ENCODE results near the gene SPAG17. TPM values are rescaled to one million over a fixed set of nuclear protein-coding genes. Genes with fewer than 3 reads are reported as not detected.

The SPAG17 gene
- total RNA-seq, 2 donors from 2014 or later = 2.2 TPM; not detected in 1

- H3K27me3 Mint-ChIP-seq = no peaks in the 10 kb centered on the region
Measured at GRCh38 chr1:118151312-118151937, 33.6 kb downstream of the SPAG17 start.

GRCh38 chr1:118149799-118150198 lies 35.2 kb downstream of the SPAG17 start:
- Mint-ChIP-seq H3K27ac (no peak overlapping the region), H3K27me3 (no peaks in the 10 kb centered on the region), H3K36me3 (no peaks in the 10 kb centered on the region), H3K4me3 (no peak overlapping the region), H3K4me1 (ENCODE audit: low read depth in 2 of 2) (no peaks in the 10 kb centered on the region), H3K9me3 (no peaks in the 10 kb centered on the region)
- ATAC-seq (no peak), DNase-seq (ENCODE audit: low spot score) (no peak)

More at GRCh38 chr1:118151312-118151937, 33.6 kb downstream of the SPAG17 start:
- H3K4me1 Mint-ChIP-seq (ENCODE audit: low read depth in 2 of 2) = no peaks in the 10 kb centered on the region
- H3K9me3 Mint-ChIP-seq = no peaks in the 10 kb centered on the region
- DNase-seq (ENCODE audit: low spot score) = no peak
- no peaks in the 10 kb centered on the region for H3K36me3 Mint-ChIP-seq
- no peak for ATAC-seq
- no peak overlapping the region for H3K27ac Mint-ChIP-seq
- H3K4me3 Mint-ChIP-seq = no peak overlapping the region

DNA sequence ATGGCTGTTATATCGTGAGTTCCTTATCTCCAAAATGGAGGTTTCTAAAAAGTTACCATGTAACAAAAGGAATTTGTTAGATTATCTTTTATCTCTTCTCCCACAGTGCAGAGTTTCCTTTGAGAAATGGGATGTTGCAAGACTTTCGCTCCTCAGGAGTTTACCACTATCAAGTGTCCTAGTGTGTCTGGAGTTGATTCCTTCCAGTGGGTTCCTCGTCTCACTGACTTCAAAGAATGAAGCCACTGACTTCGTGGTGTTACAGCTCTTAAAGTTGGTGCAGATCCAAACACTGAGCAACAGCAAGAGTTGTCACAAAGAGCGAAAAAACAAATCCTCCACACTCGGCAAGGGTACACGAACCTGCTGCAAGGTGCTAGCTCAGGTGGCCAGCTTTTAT lies 37.0 kb downstream of the SPAG17 start:
- no peaks in the 10 kb centered on the region for H3K4me1 Mint-ChIP-seq (ENCODE audit: low read depth in 2 of 2)
- no peaks in the 10 kb centered on the region for H3K36me3 Mint-ChIP-seq

GRCh38 chr1:118147522-118147921 lies 37.5 kb downstream of the SPAG17 start:
- H3K36me3 Mint-ChIP-seq = no peaks in the 10 kb centered on the region
- ATAC-seq = no peak
- H3K27ac Mint-ChIP-seq = no peak overlapping the region
- no peaks in the 10 kb centered on the region for H3K9me3 Mint-ChIP-seq
- no peaks in the 10 kb centered on the region for H3K4me1 Mint-ChIP-seq (ENCODE audit: low read depth in 2 of 2)
- no peak overlapping the region for H3K4me3 Mint-ChIP-seq
- no peaks in the 10 kb centered on the region for H3K27me3 Mint-ChIP-seq
- DNase-seq (ENCODE audit: low spot score) = no peak

More for the DNA sequence above, 37.0 kb downstream of the SPAG17 start:
- Mint-ChIP-seq H3K9me3 (no peaks in the 10 kb centered on the region), H3K27ac (no peak overlapping the region), H3K4me3 (no peak overlapping the region), H3K27me3 (no peaks in the 10 kb centered on the region)
- DNase-seq (ENCODE audit: low spot score) (no peak), ATAC-seq (no peak)

DNA sequence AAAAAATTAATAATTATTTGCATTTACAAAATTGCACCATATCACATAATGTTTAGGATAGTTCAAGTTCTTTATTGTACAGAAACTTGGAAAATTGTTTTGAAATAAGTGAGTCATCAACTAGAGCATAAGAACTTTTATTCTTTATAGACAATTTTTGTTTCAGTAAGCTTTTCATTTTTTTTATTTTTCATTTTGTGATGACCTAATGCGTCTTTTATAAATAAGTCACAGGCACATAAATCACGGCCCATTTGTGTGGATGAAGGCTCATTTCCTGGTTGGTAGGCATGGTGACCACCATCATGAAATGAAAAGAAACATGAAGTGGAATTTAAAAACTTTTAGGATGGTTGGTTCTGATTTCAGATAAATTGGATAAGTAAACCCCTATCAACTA lies 39.3 kb downstream of the SPAG17 start:
- Mint-ChIP-seq H3K27me3 (no peaks in the 10 kb centered on the region), H3K4me3 (no peak overlapping the region), H3K4me1 (ENCODE audit: low read depth in 2 of 2) (no peaks in the 10 kb centered on the region), H3K9me3 (peaks cover 4% of the 10 kb centered on the region), H3K27ac (no peak overlapping the region), H3K36me3 (no peaks in the 10 kb centered on the region)
- ATAC-seq (no peak), DNase-seq (ENCODE audit: low spot score) (no peak)

DNA sequence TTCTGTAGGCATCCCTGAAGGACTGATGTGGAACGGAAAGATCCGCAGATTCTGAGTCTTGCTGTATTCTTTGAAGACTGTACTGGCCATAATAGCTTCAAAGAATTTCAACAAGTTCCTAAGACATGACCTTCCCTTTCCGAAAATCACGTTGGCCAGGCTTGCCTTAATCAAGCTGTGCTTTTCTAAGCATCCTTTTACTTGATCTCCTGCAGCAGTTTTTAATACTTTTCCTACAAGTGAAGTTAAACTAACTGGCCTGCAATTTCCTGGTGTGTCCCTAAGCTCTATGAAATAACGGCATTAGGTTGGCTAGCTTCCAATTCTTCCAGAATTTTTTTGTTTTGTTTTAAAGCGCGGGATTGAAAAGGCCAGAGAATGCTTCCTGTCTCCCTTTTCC lies 40.3 kb downstream of the SPAG17 start:
- peaks cover 4% of the 10 kb centered on the region for H3K9me3 Mint-ChIP-seq
- DNase-seq (ENCODE audit: low spot score) (no peak), ATAC-seq (no peak)
- no peaks in the 10 kb centered on the region for H3K4me1 Mint-ChIP-seq (ENCODE audit: low read depth in 2 of 2)
- H3K27ac Mint-ChIP-seq = no peak overlapping the region
- no peak overlapping the region for H3K4me3 Mint-ChIP-seq
- H3K36me3 Mint-ChIP-seq = no peaks in the 10 kb centered on the region
- no peaks in the 10 kb centered on the region for H3K27me3 Mint-ChIP-seq

DNA sequence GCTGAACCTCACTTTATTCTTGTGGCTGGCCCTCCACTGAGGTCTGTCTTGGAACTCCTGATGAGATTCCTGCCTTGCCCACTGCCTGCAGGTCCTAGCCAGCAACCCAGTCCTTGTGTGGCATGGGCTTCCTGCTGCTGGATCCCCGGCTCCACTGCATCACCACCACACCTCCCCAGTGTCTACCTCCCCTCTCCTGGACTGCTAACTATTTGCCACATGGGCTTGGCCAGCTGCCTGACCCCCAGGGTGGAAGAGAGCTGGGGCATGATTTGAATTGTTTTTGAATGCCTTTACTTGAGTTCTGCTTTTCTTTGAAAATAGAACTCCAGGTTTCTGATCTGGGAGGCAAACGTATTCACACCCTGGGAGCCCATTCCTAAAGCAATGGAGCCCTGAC lies 41.2 kb downstream of the SPAG17 start:
- Mint-ChIP-seq H3K9me3 (peaks cover 4% of the 10 kb centered on the region), H3K27ac (no peak overlapping the region), H3K27me3 (no peaks in the 10 kb centered on the region), H3K4me3 (no peak overlapping the region), H3K36me3 (no peaks in the 10 kb centered on the region), H3K4me1 (ENCODE audit: low read depth in 2 of 2) (no peaks in the 10 kb centered on the region)
- peak; percentile 6 to 41 for ATAC-seq
- no peak for DNase-seq (ENCODE audit: low spot score)

GRCh38 chr1:118143121-118143520 lies 41.9 kb downstream of the SPAG17 start:
- ATAC-seq = no peak
- peaks cover 4% of the 10 kb centered on the region for H3K9me3 Mint-ChIP-seq
- H3K36me3 Mint-ChIP-seq = no peaks in the 10 kb centered on the region
- no peak for DNase-seq (ENCODE audit: low spot score)
- H3K27me3 Mint-ChIP-seq = no peaks in the 10 kb centered on the region
- H3K4me1 Mint-ChIP-seq (ENCODE audit: low read depth in 2 of 2) = no peaks in the 10 kb centered on the region
- no peak overlapping the region for H3K27ac Mint-ChIP-seq
- H3K4me3 Mint-ChIP-seq = no peak overlapping the region

GRCh38 chr1:118142546-118142945 lies 42.5 kb downstream of the SPAG17 start:
- Mint-ChIP-seq H3K36me3 (no peaks in the 10 kb centered on the region), H3K27me3 (no peaks in the 10 kb centered on the region), H3K4me1 (ENCODE audit: low read depth in 2 of 2) (no peaks in the 10 kb centered on the region), H3K9me3 (peaks cover 6% of the 10 kb centered on the region), H3K4me3 (no peak overlapping the region), H3K27ac (no peak overlapping the region)
- ATAC-seq (no peak), DNase-seq (ENCODE audit: low spot score) (no peak)

DNA sequence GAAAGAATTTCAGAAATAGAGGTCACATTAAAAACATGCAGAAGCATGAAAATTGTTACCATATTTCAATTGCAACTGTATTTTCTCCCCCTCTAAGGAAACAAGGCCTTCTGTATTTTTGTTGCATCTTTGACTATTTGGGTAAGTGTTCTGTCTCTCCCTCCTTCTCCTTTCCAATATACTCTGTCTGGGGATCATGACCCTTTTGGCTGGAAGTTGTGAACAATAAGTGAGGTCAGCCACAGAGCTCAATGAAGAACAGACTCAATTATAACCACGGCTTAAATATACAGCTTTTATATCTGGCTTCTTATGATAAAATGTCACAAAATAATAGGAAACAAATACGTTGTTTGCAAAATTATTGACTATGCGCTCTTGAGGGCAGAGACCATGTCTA lies 47.1 kb downstream of the SPAG17 start:
- no peak for DNase-seq (ENCODE audit: low spot score)
- no peak overlapping the region for H3K27ac Mint-ChIP-seq
- H3K4me3 Mint-ChIP-seq = no peak overlapping the region
- no peaks in the 10 kb centered on the region for H3K4me1 Mint-ChIP-seq (ENCODE audit: low read depth in 2 of 2)
- peaks cover 0 to 7% of the 10 kb centered on the region in 2 donors for H3K27me3 Mint-ChIP-seq
- no peak for ATAC-seq
- peaks cover 9% of the 10 kb centered on the region for H3K9me3 Mint-ChIP-seq
- no peaks in the 10 kb centered on the region for H3K36me3 Mint-ChIP-seq

- no peak overlapping the region for H3K27ac Mint-ChIP-seq
- ATAC-seq = no peak
- no peaks in the 10 kb centered on the region for H3K4me1 Mint-ChIP-seq (ENCODE audit: low read depth in 2 of 2)
- peaks cover 5 to 7% of the 10 kb centered on the region in 2 donors for H3K27me3 Mint-ChIP-seq
- no peak overlapping the region for H3K4me3 Mint-ChIP-seq
- no peak for DNase-seq (ENCODE audit: low spot score)
- no peaks in the 10 kb centered on the region for H3K36me3 Mint-ChIP-seq
- H3K9me3 Mint-ChIP-seq = peaks cover 9% of the 10 kb centered on the region
Measured at GRCh38 chr1:118136187-118136941, 48.7 kb downstream of the SPAG17 start.

GRCh38 chr1:118132000-118132399 lies 53.0 kb downstream of the SPAG17 start:
- Mint-ChIP-seq H3K27me3 (peaks cover 7 to 16% of the 10 kb centered on the region in 2 donors), H3K4me3 (no peak overlapping the region), H3K36me3 (no peaks in the 10 kb centered on the region), H3K9me3 (peaks cover 3% of the 10 kb centered on the region), H3K4me1 (ENCODE audit: low read depth in 2 of 2) (no peaks in the 10 kb centered on the region), H3K27ac (no peak overlapping the region)
- no peak for DNase-seq (ENCODE audit: low spot score)
- no peak for ATAC-seq

DNA sequence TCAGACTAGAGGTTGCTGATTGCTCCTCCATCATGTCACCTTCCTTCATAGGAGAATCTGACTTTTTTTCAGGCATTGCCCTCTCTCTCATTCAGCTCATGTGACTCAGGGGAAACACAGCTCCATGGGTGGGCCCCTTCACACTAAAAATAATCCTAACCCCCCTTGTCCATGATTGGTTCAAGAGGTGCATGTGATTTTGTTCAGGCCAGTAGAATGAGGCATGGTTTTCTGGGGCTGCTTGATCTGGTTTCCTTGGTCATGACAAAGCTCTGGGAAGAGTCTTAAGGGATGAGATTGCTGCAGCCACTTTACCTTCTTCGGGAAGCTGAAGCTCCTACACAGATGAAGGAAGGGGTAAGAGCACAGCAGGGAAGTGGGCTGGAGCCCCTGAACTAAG lies 56.3 kb downstream of the SPAG17 start:
- ATAC-seq (no peak), DNase-seq (ENCODE audit: low spot score) (no peak)
- no peaks in the 10 kb centered on the region for H3K9me3 Mint-ChIP-seq
- H3K4me3 Mint-ChIP-seq = no peak overlapping the region
- H3K4me1 Mint-ChIP-seq (ENCODE audit: low read depth in 2 of 2) = no peaks in the 10 kb centered on the region
- no peak overlapping the region for H3K27ac Mint-ChIP-seq
- peaks cover 0 to 23% of the 10 kb centered on the region in 2 donors for H3K27me3 Mint-ChIP-seq
- H3K36me3 Mint-ChIP-seq = no peaks in the 10 kb centered on the region

- Mint-ChIP-seq H3K4me3 (no peak overlapping the region), H3K36me3 (no peaks in the 10 kb centered on the region), H3K27me3 (peaks cover 0 to 7% of the 10 kb centered on the region in 2 donors), H3K27ac (no peak overlapping the region), H3K4me1 (ENCODE audit: low read depth in 2 of 2) (no peaks in the 10 kb centered on the region), H3K9me3 (peaks cover 2% of the 10 kb centered on the region)
- ATAC-seq (no peak), DNase-seq (ENCODE audit: low spot score) (no peak)
Measured at GRCh38 chr1:118124064-118124463, 61.0 kb downstream of the SPAG17 start.

All from natural killer cell treated with Interleukin-12 subunit alpha and Interleukin-12 subunit beta and Interleukin-15 and Interleukin-18, amount 100 ng/mL, for 72 hours (primary cell).